Measurements from ENCODE around the gene NAPEPLD. TPM values are rescaled to one million over a fixed set of nuclear protein-coding genes. Genes with fewer than 3 reads are reported as not detected.
"Not testable (repeated sequence)": the region's sequence is repeated elsewhere in the genome, so short reads cannot be mapped to it uniquely, and the experiment has no call there.

NAPEPLD gene
- total RNA-seq, 1 experiment from 2014 or later: 5.0 TPM

DNA sequence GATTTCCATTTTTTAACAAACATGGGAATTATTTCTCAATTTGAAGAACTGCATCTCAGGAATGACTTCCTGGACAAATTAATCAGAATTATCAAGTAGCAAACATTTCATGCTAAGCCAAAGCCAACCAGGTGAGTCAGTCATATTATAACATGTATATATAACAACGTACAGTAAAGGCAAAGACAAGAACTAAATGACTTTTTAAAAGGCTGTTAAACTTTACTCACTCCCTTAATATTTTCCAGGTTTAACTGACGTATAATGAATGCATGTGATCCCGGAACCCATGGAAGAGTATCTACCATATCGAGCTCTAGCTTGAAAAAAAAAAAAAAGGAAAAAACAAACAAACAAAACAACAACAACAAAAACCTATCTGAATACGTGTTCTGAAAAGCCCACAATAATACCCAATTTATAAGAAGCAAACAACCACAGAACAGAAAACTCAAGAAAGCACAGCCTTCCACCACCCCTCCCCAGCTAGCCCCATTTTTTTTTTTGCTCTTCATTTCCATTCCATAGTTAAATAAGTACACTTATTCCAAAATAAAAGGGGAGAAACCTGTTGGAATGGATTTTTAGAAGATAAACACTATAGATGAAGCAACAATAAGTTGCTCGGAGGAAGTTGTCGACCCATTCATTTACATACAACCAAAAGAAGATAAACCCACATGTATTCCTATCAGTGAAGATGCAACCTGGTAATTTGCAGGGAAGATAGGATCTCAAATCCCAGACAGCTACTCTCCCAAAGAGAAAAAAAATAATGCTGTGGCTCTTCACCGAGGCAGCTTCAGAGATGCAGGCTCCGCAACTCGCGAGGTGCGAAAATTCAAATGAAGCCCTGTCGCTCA is 537 bp downstream of the NAPEPLD start:
- DNase-seq (ENCODE audit: low read depth): no peak

DNA sequence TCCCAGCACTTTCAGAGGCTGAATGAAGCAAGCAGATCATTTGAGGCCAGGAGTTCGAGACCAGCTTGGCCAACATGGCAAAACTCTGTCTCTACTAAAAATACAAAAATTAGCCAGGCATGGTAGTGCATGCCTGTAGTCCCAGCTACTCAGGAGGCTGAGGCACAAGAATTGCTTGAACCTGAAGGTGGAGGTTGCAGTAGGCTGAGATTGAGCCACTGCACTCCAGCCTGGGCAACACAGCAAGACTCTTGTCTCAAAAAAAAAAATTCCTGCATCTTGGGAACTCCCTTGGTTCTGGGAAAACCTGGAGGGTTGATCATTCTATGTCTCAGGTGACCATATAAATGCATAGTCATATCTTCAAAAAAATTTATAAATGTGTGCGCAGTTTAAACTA is 4.1 kb downstream of the NAPEPLD start:
- DNase-seq (ENCODE audit: low read depth): not testable (repeated sequence)

DNA sequence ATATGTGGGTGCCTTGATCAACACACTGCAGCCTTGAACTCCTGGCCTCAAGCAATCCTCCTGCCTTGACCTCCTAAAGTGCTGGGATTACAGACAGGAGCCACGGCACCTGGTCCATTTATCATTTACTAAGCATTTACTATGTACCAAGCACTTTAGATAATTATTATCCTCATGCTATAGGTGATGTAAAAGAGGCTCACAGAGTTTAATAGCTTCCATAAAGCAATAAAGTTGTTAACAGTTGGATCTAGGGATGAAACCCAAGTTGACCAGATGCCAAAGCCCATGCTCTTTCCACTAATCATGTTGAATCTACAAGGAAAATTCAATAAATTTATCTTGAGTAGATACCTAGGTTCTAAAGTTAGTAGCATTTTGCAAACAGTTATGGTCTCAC is 5.0 kb downstream of the NAPEPLD start:
- DNase-seq (ENCODE audit: low read depth): no peak

DNA sequence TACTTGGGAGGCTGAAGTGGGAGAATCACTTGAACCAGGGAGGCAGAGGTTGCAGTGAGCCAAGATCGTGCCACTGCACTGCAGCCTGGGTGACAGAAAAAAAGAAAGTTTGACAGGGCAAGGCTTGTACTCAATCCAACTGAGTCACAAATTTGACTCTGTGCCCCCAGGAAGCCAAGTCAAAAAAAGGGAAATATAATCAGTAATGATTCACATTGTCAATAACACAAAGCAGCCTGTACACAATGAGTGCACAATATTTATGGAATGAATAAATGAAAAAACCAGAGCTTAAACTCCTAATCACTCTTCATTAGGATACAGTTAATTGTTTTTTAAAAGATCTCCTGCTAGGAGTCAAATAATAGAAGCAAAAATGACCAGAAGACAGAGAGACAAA is 6.4 kb downstream of the NAPEPLD start:
- peak; percentile 24 for DNase-seq (ENCODE audit: low read depth)

DNA sequence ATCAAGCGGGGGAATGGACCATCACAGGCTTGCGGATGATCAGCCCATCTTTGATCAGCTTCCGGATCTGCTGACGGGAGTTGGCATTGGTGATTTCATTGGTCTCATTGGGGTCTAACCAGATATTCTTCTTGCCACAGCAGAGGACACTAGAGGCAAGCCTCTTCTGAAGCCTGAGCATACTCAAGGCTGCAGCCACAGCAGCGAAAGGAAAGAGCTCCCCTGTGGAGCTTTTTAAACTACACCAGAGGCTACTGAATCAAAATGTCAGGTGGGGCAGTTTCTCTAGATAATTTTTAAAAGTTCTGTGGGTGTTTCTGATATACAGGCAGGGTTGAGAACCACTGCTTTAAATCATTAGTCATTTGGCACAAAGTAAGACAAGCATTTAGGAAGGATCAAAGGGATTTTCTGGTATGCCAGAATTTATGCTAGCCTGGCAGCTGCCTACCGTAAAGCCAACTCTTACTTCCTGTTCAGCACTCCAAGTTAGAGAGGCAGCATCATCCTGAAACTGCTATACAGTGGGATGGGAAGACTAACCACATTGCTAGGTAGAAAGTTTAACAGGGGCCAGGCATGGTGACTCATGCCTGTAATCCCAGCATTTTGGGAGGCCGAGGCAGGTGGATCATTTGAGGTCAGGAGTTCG is 7.0 kb downstream of the NAPEPLD start:
- DNase-seq (ENCODE audit: low read depth): peak; percentile 65

DNA sequence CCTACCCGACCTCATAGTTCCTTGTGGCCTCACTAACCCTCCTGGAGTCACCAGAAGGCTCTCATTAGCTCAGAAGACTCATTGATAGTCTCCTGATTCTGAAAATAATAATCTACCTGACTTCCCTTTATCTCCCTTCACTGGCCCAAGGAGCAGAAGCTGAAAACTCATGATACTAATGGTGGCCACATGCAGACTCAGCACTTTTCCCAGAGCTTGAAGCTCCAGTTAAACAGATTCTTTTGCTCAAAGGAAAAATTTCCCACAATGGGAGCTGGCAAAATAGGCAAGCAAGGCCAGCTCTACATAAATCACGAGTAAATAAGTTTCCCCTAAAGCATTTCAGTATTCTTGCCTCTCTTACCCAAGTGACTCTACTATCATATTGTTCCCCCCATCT is 8.2 kb downstream of the NAPEPLD start:
- no peak for DNase-seq (ENCODE audit: low read depth)

DNA sequence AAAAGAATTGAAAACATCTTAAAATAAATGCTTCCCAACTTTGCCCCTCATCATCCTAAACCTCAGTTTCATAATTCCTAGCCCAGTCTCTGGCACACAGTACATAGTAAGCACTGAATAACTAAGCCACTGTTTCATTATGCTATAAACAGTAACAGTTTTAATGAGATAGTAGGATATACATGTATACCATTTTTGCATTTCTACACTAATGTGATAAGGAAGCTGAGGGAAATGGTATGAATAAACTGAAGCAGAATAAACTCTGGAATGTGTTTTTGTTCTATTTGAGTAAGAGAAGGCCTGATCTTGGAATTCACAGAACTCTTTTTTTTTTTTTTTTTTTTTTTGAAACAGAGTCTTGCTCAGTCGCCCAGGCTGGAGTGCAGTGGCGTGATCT is 8.8 kb downstream of the NAPEPLD start:
- no peak for DNase-seq (ENCODE audit: low read depth)

DNA sequence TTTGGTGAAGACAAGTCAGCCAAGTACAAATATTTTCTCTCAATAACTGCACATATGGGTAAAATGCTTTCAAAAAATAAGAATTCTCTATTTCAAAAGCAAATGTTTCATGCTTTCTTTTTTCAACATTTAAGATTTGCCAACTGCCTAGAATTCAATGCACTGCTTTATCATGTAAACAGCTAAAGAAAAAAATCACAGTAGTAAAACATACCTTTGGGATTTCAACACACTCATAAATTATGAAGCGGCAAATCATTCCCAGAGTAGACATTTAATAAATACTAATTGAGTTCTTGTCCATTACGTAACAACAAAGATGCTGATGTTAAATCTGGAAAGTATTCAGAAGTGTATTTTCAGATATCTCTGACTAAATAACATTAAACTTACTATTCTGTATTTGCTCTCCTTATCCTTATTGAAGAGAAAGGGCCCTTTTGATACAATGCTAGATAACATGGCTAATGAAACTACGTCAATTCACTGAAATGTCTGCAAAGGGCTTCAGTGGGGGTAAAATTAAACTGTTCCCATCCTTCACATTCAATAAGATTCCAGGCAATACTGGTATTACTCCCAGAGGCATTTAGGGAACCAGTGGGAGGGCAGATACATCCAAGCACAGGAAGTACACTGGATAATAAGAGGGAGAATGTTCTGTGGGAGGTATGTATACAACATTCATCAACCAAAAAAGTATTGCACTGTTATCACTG is 13.9 kb downstream of the NAPEPLD start:
- no peak for DNase-seq (ENCODE audit: low read depth)

DNA sequence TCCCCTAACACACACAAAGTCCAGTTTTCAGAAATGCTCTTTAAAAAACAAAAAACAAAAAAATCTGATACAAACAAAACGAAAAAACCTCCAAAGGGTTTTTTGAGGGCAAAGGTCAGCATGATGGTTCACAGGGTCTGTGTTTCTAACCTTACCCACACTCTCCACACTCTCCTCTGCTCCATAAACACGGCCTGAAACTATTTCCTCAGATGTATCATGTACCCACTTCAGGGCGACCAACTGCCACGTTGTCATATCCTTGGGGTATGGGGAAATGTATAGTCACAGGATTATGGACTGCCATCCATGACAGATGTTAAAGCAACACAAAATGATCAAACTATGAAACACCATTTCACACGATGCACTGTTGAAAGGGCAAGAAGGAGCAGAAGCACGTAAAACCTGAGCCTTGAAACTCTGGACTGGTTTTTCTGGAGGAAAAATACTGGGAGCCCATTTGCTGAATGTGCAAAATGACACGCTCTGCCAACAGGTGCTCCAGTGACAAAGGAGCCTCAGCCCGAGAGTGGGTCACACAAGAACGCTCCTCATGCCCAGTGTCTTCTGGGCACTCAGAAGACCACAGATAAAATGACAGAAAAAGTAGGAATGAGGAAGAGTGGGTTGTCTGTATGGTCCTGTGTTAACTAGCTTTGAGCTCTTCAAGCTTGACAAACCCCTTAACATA is 15.8 kb downstream of the NAPEPLD start:
- no peak for DNase-seq (ENCODE audit: low read depth)

DNA sequence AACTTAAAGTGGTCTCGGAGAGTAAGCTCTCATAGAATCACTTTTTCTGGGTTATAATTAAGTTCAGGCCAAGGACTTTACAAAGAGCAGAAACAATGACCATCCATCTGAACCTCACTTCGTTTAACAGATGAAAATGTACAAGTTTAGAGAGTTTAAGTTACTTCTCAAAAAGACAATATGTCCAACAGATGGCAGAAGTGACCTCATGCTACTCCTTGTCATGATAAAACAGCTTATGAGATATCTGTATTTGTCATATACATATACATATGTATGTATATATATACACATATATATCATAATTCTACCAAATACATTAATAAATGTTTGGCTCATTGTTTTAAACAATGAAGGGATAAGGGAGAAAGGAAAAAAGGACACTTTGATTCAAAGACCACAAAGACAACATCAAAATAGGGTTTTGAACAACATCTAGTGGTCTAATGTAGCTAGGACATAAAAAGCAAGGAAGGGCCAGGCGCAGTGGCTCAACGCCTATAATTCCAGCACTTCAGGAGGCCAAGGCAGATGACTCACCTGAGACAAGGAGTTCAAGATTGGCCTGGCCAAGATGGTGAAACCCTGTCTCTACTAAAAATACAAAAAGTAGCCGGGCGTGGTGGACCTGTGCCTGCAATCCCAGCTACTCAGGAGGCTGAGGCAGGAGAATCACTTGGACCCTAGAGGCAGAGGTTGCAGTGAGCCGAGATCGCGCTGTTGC is 17.8 kb downstream of the NAPEPLD start:
- no peak for DNase-seq (ENCODE audit: low read depth)

DNA sequence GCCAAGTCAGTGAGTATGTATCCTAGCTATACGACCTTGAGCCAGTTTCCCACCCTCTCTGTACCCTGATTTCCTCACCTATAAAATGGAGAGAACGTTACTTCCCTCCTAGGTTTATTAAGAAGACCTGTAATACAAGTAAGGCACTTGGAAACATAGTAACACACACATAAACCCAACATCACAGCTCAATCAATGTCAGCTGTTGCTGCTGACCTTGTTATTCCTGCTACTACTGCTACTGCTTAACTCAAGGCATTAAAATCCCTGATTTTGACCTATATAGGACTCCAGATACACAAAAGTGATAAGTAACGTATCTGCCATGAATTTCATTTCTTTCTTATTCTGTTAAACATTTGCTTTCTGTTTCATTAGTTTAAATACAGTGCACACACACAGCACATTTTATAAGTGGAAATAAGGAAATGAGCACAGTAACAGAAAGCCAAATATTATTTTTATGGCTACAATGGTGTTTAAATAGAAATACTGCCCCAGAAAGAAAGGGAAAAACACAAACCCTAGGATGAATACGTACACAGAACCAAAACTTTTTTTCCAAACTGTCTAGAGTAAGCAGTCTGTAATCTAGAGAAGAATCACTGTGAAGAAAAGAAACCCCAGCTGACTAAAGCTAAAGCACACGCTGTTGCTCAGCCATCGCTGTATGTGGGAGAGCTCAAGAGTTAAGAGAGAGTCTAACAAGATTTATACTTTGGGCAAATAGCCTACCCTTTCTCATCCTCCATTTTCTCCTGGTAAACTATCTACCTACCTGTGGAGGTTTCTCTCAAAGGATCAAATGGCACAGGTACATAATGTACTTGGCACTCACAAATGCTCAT is 19.0 kb downstream of the NAPEPLD start:
- no peak for DNase-seq (ENCODE audit: low read depth)

DNA sequence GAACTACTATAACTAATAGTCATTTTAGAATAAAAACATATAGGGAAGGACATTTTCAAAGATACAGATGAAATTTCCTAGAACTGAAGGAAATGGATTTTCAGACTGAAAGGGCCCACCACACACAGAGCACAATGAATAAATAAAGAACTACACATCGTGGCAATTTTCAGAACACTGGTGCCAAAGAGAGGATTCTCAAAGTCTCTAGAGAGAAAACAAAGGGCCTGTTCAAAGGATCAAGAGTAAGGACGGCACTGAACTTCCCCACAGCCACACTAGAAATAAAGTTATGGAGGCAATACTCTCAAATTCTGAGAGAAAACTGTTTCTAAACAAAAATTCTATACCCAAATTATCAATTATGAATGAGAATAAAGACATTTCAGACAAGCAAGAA is 21.9 kb downstream of the NAPEPLD start:
- no peak for DNase-seq (ENCODE audit: low read depth)

DNA sequence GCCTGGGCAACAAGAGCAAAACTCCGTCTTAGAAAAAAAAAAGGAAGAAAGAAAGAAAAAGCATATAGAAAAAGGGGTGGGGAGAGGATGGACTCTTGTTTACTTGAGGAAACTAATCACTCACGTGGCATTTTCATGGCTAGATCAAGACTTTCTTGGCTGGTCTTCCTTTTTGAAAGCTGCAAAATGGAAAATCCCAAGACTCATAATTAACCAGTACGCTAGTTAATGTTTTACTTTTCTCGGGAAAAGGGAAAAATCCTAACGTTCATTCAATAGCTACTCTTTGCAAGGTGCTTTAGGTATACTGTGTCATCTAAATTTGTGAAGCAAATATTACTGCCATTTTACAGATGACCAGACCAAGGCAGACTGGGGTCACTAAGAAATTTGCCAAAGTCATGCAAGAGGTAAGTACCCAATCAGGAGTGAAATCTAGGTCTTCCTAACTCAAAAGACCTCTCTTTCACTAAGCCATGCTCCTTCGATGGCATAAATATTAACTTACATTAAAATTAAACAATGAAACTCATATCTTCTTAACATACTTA is 24.4 kb downstream of the NAPEPLD start:
- no peak for DNase-seq (ENCODE audit: low read depth)

DNA sequence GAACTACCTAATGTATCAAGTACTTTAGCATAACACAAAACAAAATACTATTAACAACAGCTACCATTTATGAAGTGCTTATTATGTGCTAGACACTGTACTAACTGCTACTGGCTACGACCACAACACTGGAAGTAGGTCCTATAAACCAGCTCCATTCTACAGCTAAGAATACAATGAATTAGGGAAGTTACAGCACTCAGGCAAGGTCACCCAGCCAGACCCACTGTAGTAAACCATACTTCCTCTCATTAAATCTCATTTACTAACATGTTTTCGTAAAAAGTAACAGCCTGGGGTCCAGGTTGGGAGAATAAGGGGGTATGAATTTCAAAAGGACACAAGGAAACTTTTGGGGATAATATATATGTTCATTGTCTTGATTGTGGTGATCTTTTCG is 25.4 kb downstream of the NAPEPLD start:
- no peak for DNase-seq (ENCODE audit: low read depth)

DNA sequence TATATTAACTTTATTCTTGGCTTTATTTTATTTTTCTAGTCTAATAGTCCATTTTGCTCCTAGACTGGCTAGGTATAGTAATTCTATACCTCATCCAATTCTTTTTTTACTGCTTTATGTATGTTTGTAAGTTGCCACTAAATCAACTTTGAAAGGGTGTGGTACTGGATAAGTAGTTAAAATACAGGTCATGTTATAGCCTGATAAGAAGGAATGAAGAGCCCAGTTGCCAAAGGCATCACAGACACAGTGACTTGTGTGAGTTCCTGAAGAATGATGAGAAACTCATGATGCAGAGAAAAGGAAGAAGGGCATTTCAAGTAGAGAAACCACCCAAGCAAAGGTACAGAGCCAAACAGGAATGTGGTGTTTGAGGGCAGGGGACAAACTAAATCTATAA is 27.3 kb downstream of the NAPEPLD start:
- DNase-seq (ENCODE audit: low read depth): no peak

DNA sequence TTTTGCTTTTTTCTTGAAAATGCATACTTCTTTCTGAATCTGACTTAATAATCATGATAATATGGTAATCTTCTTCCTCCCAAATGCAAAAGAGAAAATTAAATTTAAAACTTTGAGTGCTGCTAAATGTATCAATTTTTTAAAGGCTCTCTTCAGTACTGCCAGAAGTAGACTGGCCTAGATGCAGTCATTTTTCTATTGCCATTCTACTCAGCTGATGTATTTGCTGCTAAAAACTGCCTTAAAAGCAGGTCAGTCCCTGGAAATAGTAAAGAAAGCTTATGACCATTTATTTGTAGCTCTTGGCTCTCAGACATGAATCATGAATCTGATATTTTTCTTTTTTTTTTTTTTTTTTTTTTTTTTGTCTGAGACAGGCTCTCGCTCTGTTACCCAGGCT is 28.5 kb downstream of the NAPEPLD start:
- DNase-seq (ENCODE audit: low read depth): no peak

DNA sequence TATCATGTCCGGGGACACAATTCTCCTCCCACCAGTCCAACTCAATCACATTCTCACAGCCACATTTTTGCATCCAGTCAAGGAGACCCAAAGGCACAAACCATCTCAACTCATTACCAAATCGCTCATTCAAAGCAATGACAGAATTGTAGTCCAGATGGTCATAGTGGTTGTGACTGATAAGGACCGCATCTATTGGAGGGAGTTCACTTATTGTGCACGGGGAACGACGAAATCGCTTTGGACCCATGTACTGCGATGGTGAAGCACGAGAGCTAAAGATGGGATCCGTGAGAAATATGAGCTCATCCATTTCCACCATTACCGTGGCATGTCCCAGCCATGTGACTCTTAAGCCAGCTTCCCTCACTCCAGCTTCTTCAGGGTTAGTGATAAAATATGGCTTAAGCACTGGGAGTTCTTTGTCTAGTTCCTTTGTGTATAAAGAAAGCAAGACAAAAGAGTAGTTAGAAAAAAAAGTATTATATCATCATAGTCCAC is 29.1 kb downstream of the NAPEPLD start:
- no peak for DNase-seq (ENCODE audit: low read depth)

DNA sequence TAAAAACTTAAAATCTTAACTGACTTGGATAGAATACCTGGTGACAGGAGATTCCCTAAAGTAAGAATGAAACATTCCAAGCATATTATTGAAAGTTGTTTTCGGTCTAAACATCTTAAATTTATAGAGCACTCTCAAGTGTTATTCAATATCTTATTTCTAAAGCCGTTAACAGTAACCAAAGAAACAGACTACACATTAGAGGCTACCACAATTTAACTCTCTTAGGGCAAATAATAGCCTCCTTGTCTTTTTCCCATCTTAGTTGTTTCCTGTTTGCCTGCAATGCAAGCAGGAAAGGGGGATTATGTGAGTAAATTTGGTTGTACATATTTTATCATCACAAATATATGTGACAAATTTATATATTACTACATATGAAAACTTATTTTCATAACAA is 31.4 kb downstream of the NAPEPLD start:
- no peak for DNase-seq (ENCODE audit: low read depth)

DNA sequence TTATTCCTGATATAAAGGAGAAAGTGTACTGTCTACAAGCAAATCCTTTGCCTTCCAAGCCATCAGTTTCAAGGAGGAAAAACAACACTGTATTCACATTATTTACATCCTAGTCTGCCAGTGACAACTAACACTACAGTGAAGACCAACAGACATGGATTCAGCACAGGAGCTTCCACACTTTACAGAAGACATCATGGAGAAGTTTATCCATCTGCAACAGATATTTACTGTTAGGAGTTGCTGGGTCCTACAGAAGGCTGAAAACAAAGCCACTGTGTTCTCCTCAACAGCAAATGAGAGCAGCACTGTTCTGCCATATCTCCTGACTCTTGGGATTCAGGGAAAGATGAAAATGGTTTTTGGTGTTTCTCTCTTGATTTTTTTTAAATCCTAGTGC is 31.9 kb downstream of the NAPEPLD start:
- no peak for DNase-seq (ENCODE audit: low read depth)

DNA sequence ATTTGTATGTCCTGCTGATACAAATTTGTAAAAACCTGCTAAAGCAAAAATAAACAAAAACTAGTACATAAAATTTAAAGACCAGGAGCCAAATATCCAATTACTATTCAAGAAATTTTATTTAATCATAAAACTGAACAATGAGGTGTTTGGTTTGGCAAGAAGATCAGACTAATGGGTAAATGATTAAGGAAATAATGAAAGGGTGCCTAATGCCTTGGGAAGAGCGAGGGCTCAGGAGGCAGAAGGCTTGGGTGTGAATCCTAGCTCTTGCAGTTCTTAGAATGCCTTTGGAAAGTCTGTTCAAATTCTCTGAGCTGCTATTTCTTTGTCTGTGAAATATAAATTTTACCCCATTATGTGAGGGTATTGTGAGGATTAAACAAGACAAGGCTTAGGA is 32.4 kb downstream of the NAPEPLD start:
- DNase-seq (ENCODE audit: low read depth): no peak

All from HT1080 (cell line).